GM18498 (cell line): ENCODE results near the gene GGTLC1.
A peak's percentile ranks its signal among the peaks of the same experiment; 100 is the strongest.

Experiments
- ATAC-seq: cut with Tn5 transposase; IDR thresholded peaks from one replicate; pipeline ENCODE4 v1.9.1; 2021; ENCODE audit warnings: mild to moderate bottlenecking, moderate library complexity; ENCODE audit not compliant: unreplicated experiment

The GGTLC1 gene

DNA sequence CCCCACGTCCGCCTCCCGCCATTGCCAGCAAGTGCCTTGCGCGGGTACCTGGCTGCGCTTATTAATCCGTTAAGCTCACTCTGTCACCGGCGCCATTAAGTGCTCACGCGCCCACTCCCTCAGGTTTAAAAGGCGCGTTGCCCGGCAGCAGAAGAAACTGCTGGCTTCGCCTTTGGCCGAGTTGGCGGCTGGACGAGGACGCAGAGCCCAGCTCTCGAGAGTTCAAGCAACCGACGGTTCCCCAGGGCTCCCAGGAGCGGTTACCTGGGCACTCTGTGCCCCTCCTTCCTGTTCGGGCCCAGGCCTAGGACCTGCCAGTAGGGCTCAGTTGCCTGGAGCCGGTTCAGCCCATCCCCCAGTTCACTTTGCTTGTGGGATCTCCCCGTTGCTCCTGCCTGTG lies at the start of gene GGTLC1:
GGTLC1 (minus strand) TSS at position 219 of the 400 bp plus-strand sequence. CDS start 2,168 bp downstream, outside the sequence.
- ATAC-seq = no peak

DNA sequence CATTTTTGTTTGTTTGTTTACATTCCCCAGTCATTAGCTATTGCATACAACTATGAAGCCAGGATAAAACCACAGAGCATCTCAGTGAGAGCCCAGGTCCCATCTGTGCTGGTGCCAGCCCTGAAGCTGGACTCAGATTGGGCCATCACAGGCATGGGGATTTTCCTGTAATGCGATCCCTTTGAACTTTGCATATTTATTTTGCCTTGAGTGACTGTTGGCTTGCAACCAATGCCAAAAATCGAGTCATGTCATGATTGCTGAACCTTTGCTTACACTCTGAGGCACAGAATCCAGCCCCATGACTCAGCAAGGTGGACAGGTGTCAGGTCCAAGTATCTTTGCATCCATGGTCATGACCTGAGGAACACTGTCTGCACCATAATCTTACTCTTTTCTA lies 46.2 kb upstream of the GGTLC1 start:
- ATAC-seq = no peak

DNA sequence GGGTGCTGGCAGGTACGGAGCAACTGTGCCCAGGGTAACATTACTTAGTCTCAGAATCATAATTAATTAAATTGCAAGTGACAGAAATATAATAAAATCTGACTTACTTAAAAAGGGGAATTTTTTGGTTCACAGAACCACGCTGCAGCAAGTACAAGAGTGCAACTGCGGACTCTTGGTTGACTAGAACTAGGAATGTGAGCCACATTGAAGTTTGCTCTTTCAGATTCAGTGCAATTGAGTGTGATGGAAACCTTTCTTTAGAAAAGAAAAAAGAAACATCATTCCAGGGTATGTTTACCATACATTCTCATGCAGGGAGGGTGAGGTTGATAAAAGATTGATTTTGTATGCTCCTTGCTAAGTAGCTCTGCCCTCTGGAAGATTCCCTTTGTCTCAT lies 45.0 kb upstream of the GGTLC1 start:
- ATAC-seq = no peak

DNA sequence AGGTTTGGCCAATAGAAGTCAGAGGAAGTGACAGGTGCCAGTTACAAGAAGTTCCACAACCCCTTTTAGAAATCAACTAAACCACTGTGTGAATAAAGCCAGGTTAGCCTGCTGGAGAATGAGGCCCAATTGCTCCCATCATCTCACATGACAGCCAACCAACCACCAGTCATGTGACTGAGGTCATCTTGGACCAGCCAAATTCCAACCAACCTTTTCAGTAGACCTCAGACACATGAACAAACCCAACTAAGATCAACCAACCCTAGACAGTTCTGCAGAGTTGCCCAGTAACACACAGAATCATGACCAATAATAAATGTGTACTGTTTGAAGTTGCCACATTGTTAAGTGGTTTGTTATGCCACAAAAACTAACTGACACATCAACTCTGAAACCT lies 44.6 kb upstream of the GGTLC1 start:
- no peak for ATAC-seq

DNA sequence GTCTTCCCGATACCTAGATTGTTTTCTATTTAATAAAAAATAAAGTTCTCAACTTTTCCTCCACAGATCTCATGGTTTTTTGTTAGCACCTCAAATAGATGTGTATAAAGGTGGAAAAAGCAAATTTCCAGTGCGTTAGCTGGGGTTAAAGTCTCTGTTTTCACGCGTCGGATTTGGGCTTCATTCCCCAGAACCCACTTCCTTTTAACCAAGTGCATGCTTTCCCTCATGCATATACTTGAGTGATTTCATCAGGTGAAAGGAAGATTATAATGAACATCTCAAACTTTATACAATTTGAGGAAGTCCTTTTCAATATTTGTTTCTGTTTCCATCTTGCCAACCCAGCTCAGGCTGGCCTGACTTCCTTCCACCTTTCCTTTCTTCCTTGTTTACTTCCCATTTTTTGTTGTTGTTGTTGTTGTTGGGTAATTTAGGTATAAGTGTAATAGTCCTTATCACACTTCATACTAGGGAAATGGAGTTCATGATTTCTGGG lies 43.9 kb upstream of the GGTLC1 start:
- ATAC-seq = no peak

DNA sequence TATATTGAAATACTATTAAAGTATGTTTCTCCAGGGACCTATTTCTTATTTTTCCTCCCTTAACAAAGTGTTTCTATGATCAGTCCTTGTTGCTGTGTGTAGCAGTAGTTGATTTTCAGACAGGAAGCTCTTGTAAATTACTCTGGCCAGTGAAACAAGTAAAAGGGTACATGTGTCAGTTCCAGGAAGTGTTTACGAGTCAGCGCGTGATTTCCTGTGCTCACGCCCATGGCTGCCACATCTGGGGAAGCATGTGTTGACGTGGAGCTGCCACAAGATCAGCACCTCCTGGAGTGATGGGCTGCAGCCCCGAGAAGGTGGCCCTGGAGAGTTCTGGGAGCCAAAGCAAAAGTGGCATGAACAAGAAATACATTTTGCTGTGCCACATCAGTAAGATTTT lies 38.6 kb upstream of the GGTLC1 start:
- ATAC-seq = peak; percentile 50

DNA sequence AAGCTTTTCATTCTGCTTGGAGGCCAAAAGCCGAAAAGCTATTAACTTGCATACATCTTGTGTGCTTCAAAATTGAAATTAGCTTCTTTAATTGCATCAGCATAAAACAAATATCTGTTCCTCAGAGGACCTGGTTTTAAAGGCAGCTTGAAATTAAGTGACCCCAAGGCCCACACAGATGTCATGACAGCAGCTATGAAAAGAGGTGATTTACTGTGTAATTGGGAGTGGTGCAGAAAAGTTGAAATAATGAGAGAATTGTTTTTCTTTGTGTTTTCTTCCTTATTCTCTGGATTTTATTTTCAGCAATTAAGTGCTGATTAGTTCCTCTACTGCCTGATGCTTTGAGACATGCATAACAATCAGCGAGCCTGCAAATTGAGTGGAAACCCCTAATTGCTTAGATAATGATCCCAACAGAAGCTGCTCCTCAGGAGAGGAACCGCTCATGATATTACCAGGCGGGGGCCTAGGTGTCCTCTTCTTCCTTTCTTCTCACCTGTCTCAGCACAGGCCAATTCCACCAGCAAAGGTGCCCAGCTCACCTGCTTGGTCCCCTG lies 34.1 kb upstream of the GGTLC1 start:
- no peak for ATAC-seq

DNA sequence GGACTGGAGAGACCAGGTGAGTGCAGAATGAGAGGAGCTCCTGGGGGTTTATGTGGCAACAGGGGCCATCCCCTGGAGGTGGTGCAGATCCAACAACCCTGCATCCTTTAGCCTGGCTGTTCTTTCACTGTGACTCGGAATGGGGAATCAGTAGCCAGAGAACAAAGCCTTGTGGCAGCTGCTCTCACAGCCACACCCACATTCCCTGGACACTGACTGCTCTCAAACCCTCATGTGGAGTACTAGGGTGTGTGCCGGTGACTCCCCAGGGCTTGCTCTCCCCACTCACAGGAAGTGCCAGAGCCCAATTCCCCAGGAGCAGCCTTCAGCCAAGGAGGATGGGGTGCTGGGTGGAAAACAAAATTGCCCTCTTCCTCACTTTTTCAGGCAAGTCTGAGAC lies 30.2 kb upstream of the GGTLC1 start:
- no peak for ATAC-seq

DNA sequence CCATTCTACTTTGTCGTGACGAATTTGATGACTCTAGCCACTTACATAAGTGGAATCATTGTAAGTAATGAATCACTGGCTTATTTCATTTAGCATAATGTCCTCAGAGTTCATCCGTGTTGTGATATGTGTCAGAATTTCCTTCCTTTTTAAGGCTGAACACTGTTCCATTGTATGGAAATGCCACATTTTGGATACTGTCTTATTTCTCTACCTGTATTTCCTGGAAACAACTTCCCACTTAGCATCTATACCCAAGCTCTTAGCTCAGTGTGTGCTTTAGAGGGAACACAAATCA lies 28.8 kb upstream of the GGTLC1 start:
- no peak for ATAC-seq

DNA sequence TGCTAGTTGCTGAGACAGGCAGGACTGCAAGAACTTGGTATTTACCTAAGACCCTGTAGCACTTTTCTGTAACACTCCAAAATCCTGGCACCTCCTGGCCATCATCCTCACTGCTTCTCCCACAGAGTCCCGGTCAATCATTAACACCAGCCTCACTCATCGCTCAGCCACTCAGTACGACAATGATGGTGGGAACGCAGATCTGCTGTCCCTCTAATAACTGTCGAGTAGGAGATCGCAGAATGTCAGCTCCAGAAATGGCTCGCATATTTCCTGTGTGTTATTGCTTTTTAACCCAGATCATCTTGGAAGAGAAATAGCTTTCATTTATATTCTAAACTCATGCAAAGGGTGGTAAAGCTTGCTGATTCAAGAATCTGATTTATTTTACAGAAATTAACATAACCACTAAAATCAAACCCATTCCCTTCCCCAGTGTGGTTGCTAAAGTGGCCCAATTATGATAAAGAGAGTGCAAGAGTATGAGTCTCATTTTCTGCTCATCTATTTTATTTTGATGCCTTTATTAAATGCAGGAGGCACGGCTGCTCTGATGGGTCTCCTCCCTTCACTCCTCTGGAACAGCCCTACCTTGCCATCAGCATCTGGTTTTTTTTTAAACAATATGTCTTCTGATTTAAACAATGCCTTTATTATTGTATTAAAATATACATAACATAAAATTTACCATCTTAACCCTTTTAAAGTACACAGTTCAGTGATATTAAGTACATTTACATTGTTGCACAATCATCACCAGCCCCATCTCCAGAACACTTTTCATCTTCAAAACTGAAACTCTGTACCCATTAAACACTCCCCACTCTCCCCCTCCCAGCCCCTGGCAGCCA lies 28.3 kb upstream of the GGTLC1 start:
- ATAC-seq = no peak

DNA sequence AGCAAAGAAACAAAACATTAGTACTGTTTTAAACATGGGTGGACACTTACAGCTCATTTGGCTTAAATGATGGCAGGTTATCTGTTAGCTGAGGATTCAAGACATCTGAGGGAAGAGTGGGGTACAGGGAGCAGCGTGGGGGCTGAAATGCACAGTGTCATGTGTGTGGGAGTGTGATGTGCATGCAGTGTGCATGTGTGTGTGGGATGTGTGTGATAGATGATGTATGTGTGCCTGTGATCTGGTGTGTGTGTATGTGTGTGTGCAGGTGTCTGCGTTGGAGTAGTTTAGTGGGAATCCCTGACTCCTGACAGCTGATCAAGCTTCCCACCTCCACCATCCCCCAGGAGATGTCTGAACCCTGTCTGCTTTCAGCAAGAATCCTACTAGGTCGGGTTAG lies 25.4 kb upstream of the GGTLC1 start:
- ATAC-seq = no peak

DNA sequence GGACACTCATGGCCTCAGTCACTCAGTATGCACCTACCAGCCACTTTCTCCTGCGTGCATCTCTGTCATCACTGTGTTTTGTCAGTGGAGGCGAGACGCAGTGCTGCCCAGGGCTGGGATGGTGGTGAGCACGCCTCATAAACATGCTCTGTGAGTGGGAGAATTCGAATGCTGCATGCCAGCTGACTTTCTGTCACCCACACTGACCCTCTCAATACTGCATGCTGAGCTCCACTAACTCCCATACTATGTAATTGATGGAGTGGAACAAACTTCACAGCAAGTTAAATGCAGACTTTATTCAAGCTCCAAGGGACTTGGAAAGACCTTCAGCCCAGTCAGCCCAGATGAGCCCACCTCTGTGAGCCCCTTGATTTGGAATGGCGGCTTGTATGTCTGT lies 22.7 kb upstream of the GGTLC1 start:
- ATAC-seq = no peak

DNA sequence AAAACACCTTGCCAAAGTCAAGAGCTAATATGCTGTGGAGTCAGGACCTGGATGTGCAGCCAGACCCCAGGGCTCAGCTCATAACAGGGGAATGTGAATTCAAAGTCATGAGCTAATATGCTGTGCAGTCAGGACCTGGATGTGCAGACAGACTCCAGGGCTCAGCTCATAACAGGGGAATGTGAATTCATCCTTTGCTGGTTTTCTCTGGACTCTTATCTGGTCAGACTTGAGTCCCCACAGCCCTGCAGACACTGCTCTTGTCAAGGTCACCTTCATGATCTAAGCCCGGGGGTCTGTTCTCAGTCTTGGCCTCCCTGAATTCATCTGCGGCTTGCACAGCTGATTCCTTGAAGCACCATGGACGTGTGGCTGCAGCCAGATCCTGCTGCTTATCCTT lies 19.2 kb upstream of the GGTLC1 start:
- no peak for ATAC-seq

DNA sequence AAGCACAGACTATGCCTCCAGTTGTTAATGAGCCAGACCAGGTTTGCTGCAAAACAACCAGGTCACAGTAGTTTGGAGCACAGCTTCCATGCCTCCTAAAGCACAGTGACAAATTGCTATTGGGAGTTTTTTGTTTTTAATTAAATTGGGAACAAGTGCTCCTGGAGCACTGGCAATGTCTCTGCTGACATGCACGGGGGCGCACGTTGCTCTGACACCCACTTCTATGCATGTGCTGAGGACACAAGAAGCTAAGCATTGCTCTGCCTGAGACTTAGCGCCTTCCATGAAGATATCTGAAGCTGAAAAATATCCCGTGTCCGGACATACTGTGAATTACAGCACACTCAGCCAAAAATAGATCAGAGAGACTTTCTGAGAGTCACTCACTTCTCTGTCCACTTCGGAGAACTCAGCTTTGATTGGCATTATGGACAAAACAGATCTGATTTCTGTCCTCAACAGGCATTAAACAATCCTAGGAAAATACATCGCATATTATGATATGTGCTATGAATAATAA lies 18.6 kb upstream of the GGTLC1 start:
- no peak for ATAC-seq

DNA sequence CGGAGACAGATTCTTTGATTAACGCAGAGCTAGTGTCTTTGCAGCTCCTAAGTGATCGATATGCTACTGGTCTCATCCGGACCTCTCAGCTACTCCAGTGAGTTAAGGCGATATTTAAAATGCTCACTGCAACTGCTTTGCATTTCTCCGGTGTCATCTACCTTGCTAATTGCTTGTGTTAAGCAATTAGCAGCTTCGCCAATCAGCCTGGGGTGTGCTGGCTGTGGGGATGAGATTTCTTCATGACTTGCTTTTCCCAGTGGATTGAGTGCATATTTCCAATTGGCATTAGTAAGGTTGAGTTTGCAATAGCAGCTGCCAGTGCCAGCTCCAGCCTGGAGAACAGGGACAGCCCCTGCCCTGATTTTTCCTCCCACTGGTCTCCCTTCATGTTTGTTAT lies 18.0 kb upstream of the GGTLC1 start:
- ATAC-seq = no peak

DNA sequence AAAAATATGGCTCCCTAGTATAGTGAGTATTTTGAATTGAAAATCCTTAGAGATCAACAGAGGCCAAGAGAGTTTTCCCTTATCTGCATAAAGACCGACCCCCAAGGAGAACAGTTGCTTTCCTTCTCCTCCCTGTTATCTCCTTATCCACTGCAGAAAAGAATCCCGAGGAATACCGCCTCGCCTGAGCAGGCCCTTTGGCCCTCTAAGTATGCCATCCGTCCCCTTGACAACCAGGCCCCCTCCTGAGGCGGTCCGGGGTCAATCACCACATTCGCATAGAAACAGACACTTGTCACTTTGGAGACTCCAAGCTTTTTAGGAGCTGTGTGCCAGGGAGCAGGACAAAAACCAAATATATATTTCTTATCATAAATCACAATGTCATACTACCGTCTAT lies 15.9 kb upstream of the GGTLC1 start:
- no peak for ATAC-seq

DNA sequence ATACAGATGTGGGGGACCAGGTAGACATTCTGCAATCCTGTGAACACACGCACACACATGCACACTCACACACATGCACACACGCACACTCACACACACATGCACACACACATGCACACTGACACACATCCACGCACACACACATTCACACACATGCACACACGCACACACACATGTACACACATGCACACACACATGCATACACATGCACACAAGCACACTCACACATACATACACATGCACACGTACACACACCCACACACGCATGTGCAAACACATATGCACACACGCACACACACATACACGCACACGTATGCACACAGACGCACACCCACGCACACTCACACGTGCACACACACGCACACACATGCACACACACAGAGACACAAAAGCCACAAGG lies 14.3 kb upstream of the GGTLC1 start:
- ATAC-seq = no peak

DNA sequence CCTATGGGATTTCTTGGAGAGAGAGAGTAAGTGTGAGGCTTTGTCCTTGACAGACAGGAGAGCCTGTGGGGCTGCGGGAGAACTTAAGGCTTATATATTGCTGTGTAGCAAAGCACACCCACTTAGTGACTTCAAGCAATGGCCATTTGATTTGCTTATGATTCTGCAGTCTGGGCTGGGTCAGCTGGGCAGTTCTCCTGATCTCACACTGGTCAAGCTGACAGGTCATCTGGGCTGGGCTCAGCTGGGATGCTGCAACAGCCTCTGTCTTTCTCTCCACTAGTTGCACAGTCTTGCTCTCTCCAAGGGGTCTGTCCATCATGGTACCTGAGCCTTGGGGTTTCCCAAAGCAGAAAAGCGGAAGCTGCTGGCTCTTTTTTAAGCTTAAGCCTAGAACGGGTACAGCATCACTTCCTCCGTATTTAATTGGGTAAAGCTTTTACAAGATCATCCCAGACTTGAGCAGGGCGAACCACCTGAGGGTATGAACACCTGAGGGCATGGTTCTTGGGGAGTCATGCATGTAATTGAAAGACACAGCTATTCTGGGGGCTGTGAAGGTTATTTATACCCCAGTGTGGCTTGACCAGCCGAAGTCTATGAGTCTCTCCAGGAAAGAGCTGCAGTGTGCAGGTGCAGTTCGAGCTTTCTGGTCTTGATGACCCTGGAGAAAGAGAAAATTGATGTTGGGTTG lies 13.3 kb upstream of the GGTLC1 start:
- no peak for ATAC-seq

DNA sequence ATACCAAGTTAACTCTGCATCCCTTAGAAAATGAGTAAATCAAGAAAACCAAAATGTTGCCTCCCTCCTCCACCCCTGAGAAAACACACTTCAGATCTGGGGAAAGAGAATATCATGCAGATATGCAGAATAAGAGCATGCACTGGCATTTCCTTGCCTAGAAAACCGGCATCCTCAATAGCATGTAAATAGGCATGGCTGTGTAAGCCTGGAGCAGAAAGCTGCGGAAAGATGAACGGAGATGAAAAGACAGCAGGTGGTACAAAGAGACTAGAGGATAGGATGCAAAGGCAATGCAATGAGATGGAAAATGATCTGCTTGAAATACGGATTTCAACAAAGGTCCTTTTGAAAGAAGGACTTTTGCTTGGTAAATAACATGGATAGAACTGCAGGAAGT lies 10.3 kb upstream of the GGTLC1 start:
- ATAC-seq = no peak

DNA sequence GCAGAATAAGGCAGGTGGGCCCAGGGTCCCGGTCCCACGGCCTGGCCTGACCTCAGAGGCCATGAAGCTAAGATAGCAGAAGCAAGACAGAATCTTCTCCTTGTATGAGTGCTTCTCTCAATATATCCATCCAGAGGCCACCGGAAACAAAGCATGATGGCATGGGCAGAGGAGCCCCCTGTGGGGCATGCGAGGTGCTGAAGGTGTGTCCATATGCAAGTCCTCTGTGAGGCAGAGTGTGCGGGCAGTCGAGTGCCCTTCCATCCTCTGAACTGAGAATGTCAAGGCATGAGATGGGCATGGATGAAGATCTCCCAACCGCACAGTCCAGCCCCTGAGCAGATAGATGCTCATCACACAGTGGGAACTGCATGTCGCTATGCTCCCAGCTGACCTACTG lies 9.8 kb upstream of the GGTLC1 start:
- no peak for ATAC-seq

DNA sequence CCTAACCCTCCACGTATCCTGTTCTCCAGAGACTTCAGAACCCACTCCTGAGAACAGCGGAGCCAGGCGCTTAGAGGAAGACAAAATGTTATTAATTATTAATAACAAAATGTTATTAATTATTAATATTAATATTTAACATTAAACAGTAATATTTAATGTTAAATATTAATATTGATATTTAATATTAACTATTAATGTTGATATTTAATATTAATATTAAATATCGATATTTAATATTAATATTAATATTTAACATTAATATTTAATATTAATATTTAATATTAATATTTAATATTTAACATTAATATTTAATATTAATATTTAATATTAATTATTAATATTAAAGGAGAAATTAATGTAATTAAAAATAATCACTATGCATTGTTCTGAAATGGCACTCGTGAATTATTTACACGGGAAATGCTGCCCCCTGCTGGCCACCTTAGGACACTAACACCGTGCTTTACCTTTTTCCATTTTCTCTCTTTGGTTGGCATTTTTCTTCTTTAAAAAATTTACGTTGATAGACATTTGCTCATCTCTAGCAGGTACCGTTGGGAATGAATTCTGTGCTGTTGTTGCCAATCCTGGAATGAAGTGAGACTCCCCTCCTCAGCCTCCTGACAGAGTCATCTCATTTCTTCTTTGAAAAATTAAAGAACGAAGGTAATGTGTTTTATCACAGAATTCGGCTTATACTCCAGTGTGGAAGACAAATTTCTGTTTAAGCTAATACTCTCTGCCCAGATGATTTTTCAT lies 7.5 kb upstream of the GGTLC1 start:
- ATAC-seq = no peak
